IMR-90 (cell line): ENCODE measurements around the gene CACNA2D4. TPM values are rescaled to one million over a fixed set of nuclear protein-coding genes. Genes with fewer than 3 reads are reported as not detected.

ENCODE experiments used
- ATAC-seq: fragments of 200-7000 bp; cut with Tn5 transposase; 2 replicates; pipeline ENCODE4 v1.9.1; 2020; ENCODE audit warnings: low read depth, mild to moderate bottlenecking, moderate library complexity
- BruUV-seq: library from RNA; stranded (reverse); fragments of 400-500 nt; replicated peaks from 2 replicates; lab custom pipeline; 2021; lab: Mats Ljungman, UMichigan
- CTCF ChIA-PET: fragments of 300-600 bp; formaldehyde crosslinking; extraction: SDS; loops from one replicate; lab custom pipeline; 2021; ENCODE audit warnings: antibody characterized with exemption; lab: Yijun Ruan, JAX
- POLR2A ChIA-PET: fragments of 300-600 bp; sonication (Branson Sonifier 250); formaldehyde crosslinking; loops from one replicate; lab custom pipeline; 2022; ENCODE audit warnings: antibody characterized with exemption; ENCODE audit not compliant: unreplicated experiment; lab: Charles Lee
- DNase-seq: peaks from one replicate; pipeline ENCODE4 v3.0.0; 2013
- H2AFZ ChIP-seq: replicated peaks from 2 replicates; pipeline ENCODE3; 2013; ENCODE audit warnings: low read length, mild to moderate bottlenecking; ENCODE audit not compliant: poor library complexity
- H2AK5ac ChIP-seq: 2 replicates; pipeline ENCODE4 v1.6.1; 2013; ENCODE audit warnings: low read depth, low read length, inconsistent platforms
- H2AK9ac ChIP-seq: replicated peaks from 2 replicates; pipeline ENCODE3; 2013; ENCODE audit warnings: mild to moderate bottlenecking, low read depth, low read length, moderate library complexity; ENCODE audit not compliant: poor library complexity
- H2BK120ac ChIP-seq: 2 replicates; pipeline ENCODE4 v1.6.1; 2013; ENCODE audit warnings: low read depth, low read length, inconsistent platforms
- H2BK15ac ChIP-seq: 3 replicates; pipeline ENCODE4 v1.6.1; 2013; ENCODE audit warnings: low read depth, low read length, inconsistent platforms
- H2BK20ac ChIP-seq: 2 replicates; pipeline ENCODE4 v1.6.1; 2013; ENCODE audit warnings: low read depth, mild to moderate bottlenecking, inconsistent platforms, low read length, moderate library complexity
- H2BK5ac ChIP-seq: 2 replicates; pipeline ENCODE4 v1.6.1; 2013; ENCODE audit warnings: mild to moderate bottlenecking, low read depth, low read length, inconsistent platforms; ENCODE audit not compliant: poor library complexity, severe bottlenecking
- H3K14ac ChIP-seq: replicated peaks from 2 replicates; pipeline ENCODE4 v1.6.1; 2013; ENCODE audit warnings: low read depth, low read length, inconsistent platforms
- H3K18ac ChIP-seq: 2 replicates; pipeline ENCODE4 v1.6.1; 2013; ENCODE audit warnings: low read depth, low read length, control low read depth
- H3K23ac ChIP-seq: 2 replicates; pipeline ENCODE4 v1.6.1; 2013; ENCODE audit warnings: low read depth, low read length, inconsistent platforms
- H3K27ac ChIP-seq: 2 replicates; pipeline ENCODE4 v1.5.1; 2013; ENCODE audit warnings: mild to moderate bottlenecking, control low read depth, low read length; ENCODE audit not compliant: insufficient read depth
- H3K27me3 ChIP-seq: 2 replicates; pipeline ENCODE4 v1.6.1; 2013; ENCODE audit warnings: low read length; ENCODE audit not compliant: control insufficient read depth, insufficient read depth
- H3K36me3 ChIP-seq: 2 replicates; pipeline ENCODE4 v1.6.1; 2013; ENCODE audit warnings: low read length, mixed read lengths; ENCODE audit not compliant: control insufficient read depth, insufficient read depth
- H3K4ac ChIP-seq: 2 replicates; pipeline ENCODE4 v1.6.1; 2013; ENCODE audit warnings: low read depth, low read length, inconsistent platforms
- H3K4me1 ChIP-seq: 2 replicates; pipeline ENCODE4 v1.6.1; 2013; ENCODE audit warnings: low read length, mixed read lengths; ENCODE audit not compliant: control insufficient read depth, insufficient read depth
- H3K4me2 ChIP-seq: 2 replicates; pipeline ENCODE4 v1.6.1; 2013; ENCODE audit warnings: low read depth, mild to moderate bottlenecking, control low read depth, low read length, moderate library complexity
- H3K4me3 ChIP-seq: 2 replicates; pipeline ENCODE4 v1.5.1; 2013; ENCODE audit warnings: low read depth, mild to moderate bottlenecking, control low read depth, low read length, moderate library complexity; ENCODE audit not compliant: insufficient read depth
- H3K56ac ChIP-seq: 2 replicates; pipeline ENCODE4 v1.6.1; 2013; ENCODE audit warnings: low read length, inconsistent platforms; ENCODE audit not compliant: insufficient read depth; ENCODE audit errors: extremely low read depth
- H3K79me1 ChIP-seq, 2 experiments: 2 replicates each; pipeline ENCODE4 v1.6.1; 2013; ENCODE audit warnings: low read length in 2 of 2, inconsistent platforms in 1 of 2, low read depth in 1 of 2
- H3K9ac ChIP-seq: 2 replicates; pipeline ENCODE4 v1.6.1; 2013; ENCODE audit warnings: low read depth, low read length, control low read depth
- H3K9me1 ChIP-seq: 2 replicates; pipeline ENCODE4 v1.6.1; 2013; ENCODE audit warnings: low read length, inconsistent platforms; ENCODE audit not compliant: insufficient read depth
- H3K9me3 ChIP-seq: 2 replicates; pipeline ENCODE4 v1.6.1; 2013; ENCODE audit warnings: low read length; ENCODE audit not compliant: control insufficient read depth, insufficient read depth
- H4K20me1 ChIP-seq: 2 replicates; pipeline ENCODE4 v1.6.1; 2013; ENCODE audit warnings: low read length, inconsistent platforms; ENCODE audit not compliant: insufficient read depth
- H4K5ac ChIP-seq: 2 replicates; pipeline ENCODE4 v1.6.1; 2013; ENCODE audit warnings: mild to moderate bottlenecking, low read depth, low read length, control low read depth
- H4K8ac ChIP-seq, 2 experiments: 2 replicates each; pipeline ENCODE4 v1.6.1; 2013; ENCODE audit warnings: low read depth in 2 of 2, low read length in 2 of 2, control low read depth in 1 of 2, inconsistent platforms in 1 of 2
- H4K91ac ChIP-seq: 2 replicates; pipeline ENCODE4 v1.6.1; 2013; ENCODE audit warnings: low read depth, low read length, inconsistent platforms; ENCODE audit not compliant: insufficient read depth
- CEBPB ChIP-seq: IDR thresholded peaks from 2 replicates; pipeline ENCODE4 v1.6.1; 2012; ENCODE audit warnings: low read depth, low read length, improper control_type of control experiment
- CHD1 ChIP-seq: IDR thresholded peaks from 2 replicates; pipeline ENCODE4 v1.6.1; 2012; ENCODE audit warnings: low read depth, low read length, improper control_type of control experiment
- CTCF ChIP-seq: conservative IDR thresholded peaks from 2 replicates; pipeline ENCODE4 v1.5.1; 2012; ENCODE audit warnings: mild to moderate bottlenecking, low read depth, low read length, improper control_type of control experiment
- MAFK ChIP-seq: IDR thresholded peaks from 2 replicates; pipeline ENCODE4 v1.6.1; 2012; ENCODE audit warnings: low read depth, low read length, improper control_type of control experiment
- MAZ ChIP-seq: IDR thresholded peaks from 2 replicates; pipeline ENCODE4 v1.6.1; 2012; ENCODE audit warnings: low read depth, mild to moderate bottlenecking, low read length, improper control_type of control experiment, moderate library complexity, borderline replicate concordance
- RAD21 ChIP-seq: IDR thresholded peaks from 2 replicates; pipeline ENCODE4 v1.6.1; 2012; ENCODE audit warnings: low read length, improper control_type of control experiment
- RCOR1 ChIP-seq: IDR thresholded peaks from 2 replicates; pipeline ENCODE4 v1.6.1; 2012; ENCODE audit warnings: mild to moderate bottlenecking, low read length, improper control_type of control experiment; ENCODE audit not compliant: insufficient replicate concordance
- SMC3 ChIP-seq: fragments of 150-350 bp; IDR thresholded peaks from 2 replicates; pipeline ENCODE4 v1.6.1; 2016; ENCODE audit warnings: low read depth, mild to moderate bottlenecking, antibody characterized with exemption, low read length, moderate library complexity
- USF2 ChIP-seq: fragments of 150-350 bp; IDR thresholded peaks from 2 replicates; pipeline ENCODE4 v1.6.1; 2017; ENCODE audit warnings: mild to moderate bottlenecking, antibody characterized with exemption, low read length, low read depth
- WGBS, 2 experiments: methylation state at CpG; one replicate each; pipeline versions ENCODE4 v1.1.5 to v1.1.7; 2013; ENCODE audit warnings: missing lambda C conversion rate in 2 of 2; ENCODE audit not compliant: insufficient read length in 1 of 2; ENCODE audit errors: extremely low coverage in 2 of 2; 5-methylcytosine and 5-hydroxymethylcytosine counted together
- dilution Hi-C: fragments of 300-500 bp; cut with HindIII; formaldehyde crosslinking; loops from one replicate; pipeline ENCODE4 v1.14.3; 2018; ENCODE audit warnings: low sequenced_read_pairs; ENCODE audit not compliant: unreplicated experiment
- in situ Hi-C: fragments of 300-500 bp; cut with MboI; formaldehyde crosslinking; loops from 3 replicates; pipeline ENCODE4 v1.14.3; 2019; ENCODE audit warnings: low sequenced_read_pairs, inconsistent platforms, mixed read lengths
- intact Hi-C: fragments of 100-400 bp; cut with micrococcal nuclease; formaldehyde crosslinking; loops from 2 replicates; pipeline ENCODE4 v1.10.0; 2022
- polyA plus RNA-seq, 3 experiments: library from polyadenylated mRNA; depleted of rRNA; stranded (reverse); fragments of >200 nt; gene quantifications; 2 replicates each; pipeline ENCODE4 v1.2.3, GENCODE V29; 2012; ENCODE audit warnings: low replicate concordance in 1 of 3
- total RNA-seq: library from RNA; depleted of rRNA; stranded (reverse); fragments of >200 nt; gene quantifications from 2 replicates; pipeline ENCODE4 v1.2.3, GENCODE V29; 2012

Gene CACNA2D4
- total and polyA plus RNA-seq, 2 of the 4 experiments (the other 2 are of a cell fraction) = 0.18 to 0.22 TPM

GRCh38 chr12:1791104-1791841 is 127.2 kb downstream of the CACNA2D4 start:
- H4K5ac ChIP-seq = no peak overlapping the region
- ATAC-seq = peak; percentile 45; the same call in 1 of the 2 replicates
- intact Hi-C loops (loop anchor here (1.0 to 5.0 kb wide), 2 partner anchors 138 to 159 kb away; no protein-coding TSS in a partner anchor), dilution Hi-C loops (no loop called here), in situ Hi-C loops (loop anchor here (5.0 kb wide), 1 partner anchor 146 kb away; no protein-coding TSS in a partner anchor)
- H2BK5ac ChIP-seq = no peak overlapping the region
- CTCF ChIA-PET = interaction anchor here (1.0 to 2.8 kb wide), 11 partner anchors 9 to 156 kb away, joined by 3 to 11 read pairs (median 4); no protein-coding TSS in a partner anchor
- peaks cover 1% of the 10 kb centered on the region; the same call in 1 of the 2 replicates for H3K9me1 ChIP-seq
- no peak overlapping the region for H2AK9ac ChIP-seq
- H2BK120ac ChIP-seq = no peak overlapping the region
- H2BK15ac ChIP-seq = no peak overlapping the region
- H2AFZ ChIP-seq = no peak overlapping the region
- DNase-seq = peak; percentile 67
- H3K9ac ChIP-seq = no peak overlapping the region
- H3K4me1 ChIP-seq = peaks cover 4% of the 10 kb centered on the region; the same call in 1 of the 2 replicates
- H3K27ac ChIP-seq = no peak overlapping the region
- BruUV-seq = no TSS peak
- no peak overlapping the region for H3K56ac ChIP-seq
- H2AK5ac ChIP-seq = no peak overlapping the region
- no peak overlapping the region for H3K18ac ChIP-seq
- H3K4ac ChIP-seq = no peak overlapping the region
- 0 out of 2 replicates have a peak, but pooled peaks cover 6% of the 10 kb centered on the region for H4K20me1 ChIP-seq
- no peaks in the 10 kb centered on the region for H3K9me3 ChIP-seq
- POLR2A ChIA-PET = no interaction called here
- no peak overlapping the region for H3K23ac ChIP-seq
- no peak overlapping the region for H3K4me2 ChIP-seq
- TF ChIP-seq SMC3 (peak; percentile 98), RAD21 (peak; percentile 93), CTCF (peak; percentile 87), RCOR1 (no peak), CHD1 (no peak), MAFK (no peak), USF2 (no peak), MAZ (no peak), CEBPB (no peak)
- no peak overlapping the region for H3K4me3 ChIP-seq
- 71% methylated on average over 7 of the region's 10 CpGs; no CpG with 5 or more reads in 1 of the 2 experiments for WGBS, 2 experiments
- peaks cover 7% of the 10 kb centered on the region for H3K36me3 ChIP-seq
- no peak overlapping the region for H3K14ac ChIP-seq
- H4K8ac ChIP-seq = no peak overlapping the region
- no peak overlapping the region for H2BK20ac ChIP-seq
- no peaks in the 10 kb centered on the region for H3K27me3 ChIP-seq
- 0 out of 4 replicates have a peak, but pooled peaks cover 0 to 4% of the 10 kb centered on the region in 2 experiments for H3K79me1 ChIP-seq
- H4K91ac ChIP-seq = no peak overlapping the region
